ENCODE measurements around the gene ZNF784. TPM values are rescaled to one million over a fixed set of nuclear protein-coding genes. Genes with fewer than 3 reads are reported as not detected.

Gene ZNF784
- total and polyA plus RNA-seq, 9 donors = 5.3 to 9.8 (median 8.5) TPM

GRCh38 chr19:55635856-55636440, 11.6 kb upstream of the ZNF784 start:
- WGBS (ENCODE audit: insufficient coverage) = 64% methylated on average over 7 of the region's 7 CpGs
- Histone ChIP-seq H3K27ac (ENCODE audit: low read length) (peak overlapping the region; percentile 94), H3K4me3 (ENCODE audit: low read length) (peak overlapping the region; percentile 92), H3K4me1 (ENCODE audit: control insufficient read depth, insufficient read depth, low read length) (peaks cover 40% of the 10 kb centered on the region), H3K9me3 (replicated peaks; ENCODE audit: control insufficient read depth, low read depth, low read length) (no peaks in the 10 kb centered on the region), H3K27me3 (ENCODE audit: control insufficient read depth, insufficient read depth, low read length) (no peaks in the 10 kb centered on the region), H3K36me3 (ENCODE audit: control insufficient read depth, insufficient read depth, low read length) (peaks cover 3% of the 10 kb centered on the region)
- no peak for DNase-seq

DNA sequence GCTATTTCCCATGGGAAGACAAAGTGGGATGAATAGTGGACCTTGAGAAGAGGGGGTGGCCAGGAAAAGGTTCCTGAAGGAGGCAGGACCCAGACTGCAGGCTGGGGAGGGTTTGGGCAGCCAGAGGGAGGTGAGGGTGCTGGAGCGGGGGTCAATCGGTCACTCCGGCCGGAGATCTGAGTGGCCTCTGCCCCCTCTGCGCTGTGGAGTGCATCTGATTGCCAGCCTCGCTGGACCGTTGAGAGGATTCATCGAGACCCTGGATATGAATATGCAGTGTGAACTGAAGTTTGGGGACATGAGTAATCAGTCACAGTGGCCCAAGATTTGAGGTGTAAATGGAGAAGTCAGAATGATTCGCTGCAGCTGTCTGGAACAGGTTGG, 11.0 kb upstream of the ZNF784 start:
- peaks cover 3% of the 10 kb centered on the region for H3K36me3 ChIP-seq (ENCODE audit: control insufficient read depth, insufficient read depth, low read length)
- no peaks in the 10 kb centered on the region for H3K9me3 ChIP-seq (replicated peaks; ENCODE audit: control insufficient read depth, low read depth, low read length)
- peak overlapping the region; percentile 92 for H3K4me3 ChIP-seq (ENCODE audit: low read length)
- peaks cover 38% of the 10 kb centered on the region for H3K4me1 ChIP-seq (ENCODE audit: control insufficient read depth, insufficient read depth, low read length)
- no peaks in the 10 kb centered on the region for H3K27me3 ChIP-seq (ENCODE audit: control insufficient read depth, insufficient read depth, low read length)
- no peak for DNase-seq
- WGBS (ENCODE audit: insufficient coverage) = 13% methylated on average over 9 of the region's 9 CpGs
- H3K27ac ChIP-seq (ENCODE audit: low read length) = peak overlapping the region; percentile 94

DNA sequence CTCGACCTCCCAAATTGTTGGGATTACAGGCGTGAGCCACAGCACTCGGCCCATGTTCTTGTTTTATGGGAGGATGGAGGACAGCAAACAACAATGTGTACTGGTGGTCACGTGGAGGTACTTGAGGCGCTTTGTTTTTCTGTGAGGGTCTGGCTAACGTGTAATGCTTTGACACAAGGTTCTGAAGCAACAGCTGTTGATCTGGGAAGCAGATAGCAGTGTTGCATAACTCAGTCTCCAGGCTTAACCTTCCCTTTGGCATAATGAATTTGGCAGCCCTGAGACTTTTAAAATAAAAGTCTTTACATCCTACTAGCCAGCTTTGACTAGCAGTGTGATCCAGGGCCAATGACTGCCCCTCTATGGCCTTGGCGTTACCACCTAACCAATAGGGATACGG, 9.5 kb upstream of the ZNF784 start:
- no peak for DNase-seq
- H3K4me1 ChIP-seq (ENCODE audit: control insufficient read depth, insufficient read depth, low read length) = peaks cover 26% of the 10 kb centered on the region
- H3K36me3 ChIP-seq (ENCODE audit: control insufficient read depth, insufficient read depth, low read length) = peaks cover 3% of the 10 kb centered on the region
- no peaks in the 10 kb centered on the region for H3K27me3 ChIP-seq (ENCODE audit: control insufficient read depth, insufficient read depth, low read length)
- H3K9me3 ChIP-seq (replicated peaks; ENCODE audit: control insufficient read depth, low read depth, low read length) = no peaks in the 10 kb centered on the region
- no peak overlapping the region for H3K27ac ChIP-seq (ENCODE audit: low read length)
- 90% methylated on average over 6 of the region's 8 CpGs for WGBS (ENCODE audit: insufficient coverage)
- H3K4me3 ChIP-seq (ENCODE audit: low read length) = no peak overlapping the region

- no peaks in the 10 kb centered on the region for H3K27me3 ChIP-seq (ENCODE audit: control insufficient read depth, insufficient read depth, low read length)
- peak; percentile 95 for DNase-seq
- H3K36me3 ChIP-seq (ENCODE audit: control insufficient read depth, insufficient read depth, low read length) = peaks cover under 1% of the 10 kb centered on the region
- peaks cover 26% of the 10 kb centered on the region for H3K4me1 ChIP-seq (ENCODE audit: control insufficient read depth, insufficient read depth, low read length)
- H3K9me3 ChIP-seq (replicated peaks; ENCODE audit: control insufficient read depth, low read depth, low read length) = no peaks in the 10 kb centered on the region
- WGBS (ENCODE audit: insufficient coverage) = 0% methylated on average over 1 of the region's 3 CpGs
- no peak overlapping the region for H3K27ac ChIP-seq (ENCODE audit: low read length)
- H3K4me3 ChIP-seq (ENCODE audit: low read length) = no peak overlapping the region
Measured at GRCh38 chr19:55632463-55632834, 8.1 kb upstream of the ZNF784 start.

GRCh38 chr19:55626350-55626749, 2.0 kb upstream of the ZNF784 start:
- Histone ChIP-seq H3K27me3 (ENCODE audit: control insufficient read depth, insufficient read depth, low read length) (no peaks in the 10 kb centered on the region), H3K4me3 (ENCODE audit: low read length) (no peak overlapping the region), H3K27ac (ENCODE audit: low read length) (no peak overlapping the region), H3K4me1 (ENCODE audit: control insufficient read depth, insufficient read depth, low read length) (peaks cover 15% of the 10 kb centered on the region), H3K9me3 (replicated peaks; ENCODE audit: control insufficient read depth, low read depth, low read length) (no peaks in the 10 kb centered on the region), H3K36me3 (ENCODE audit: control insufficient read depth, insufficient read depth, low read length) (peaks cover 3% of the 10 kb centered on the region)
- WGBS (ENCODE audit: insufficient coverage) = 88% methylated on average over 10 of the region's 11 CpGs
- no peak for DNase-seq

DNA sequence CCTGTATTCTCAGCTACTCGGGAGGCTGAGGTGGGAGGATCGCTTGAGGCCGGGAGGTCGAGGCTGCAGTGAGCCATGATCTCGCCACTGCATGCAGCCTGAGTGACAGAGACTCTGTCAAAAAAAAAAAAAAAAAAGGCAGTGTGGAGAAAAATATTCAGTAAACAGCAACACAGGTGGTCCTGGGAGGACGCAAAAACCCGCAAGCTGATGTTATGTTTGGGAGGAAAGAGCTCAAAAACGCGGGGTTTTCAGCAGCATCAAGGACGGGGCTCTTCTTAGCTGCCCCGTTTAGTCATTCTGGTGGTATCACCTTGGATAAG, 599 bp upstream of the ZNF784 start:
- Histone ChIP-seq H3K27ac (ENCODE audit: low read length) (peak overlapping the region; percentile 98), H3K36me3 (ENCODE audit: control insufficient read depth, insufficient read depth, low read length) (peaks cover 10% of the 10 kb centered on the region), H3K4me3 (ENCODE audit: low read length) (peak overlapping the region; percentile 71), H3K9me3 (replicated peaks; ENCODE audit: control insufficient read depth, low read depth, low read length) (no peaks in the 10 kb centered on the region), H3K4me1 (ENCODE audit: control insufficient read depth, insufficient read depth, low read length) (peaks cover 15% of the 10 kb centered on the region), H3K27me3 (ENCODE audit: control insufficient read depth, insufficient read depth, low read length) (no peaks in the 10 kb centered on the region)
- WGBS (ENCODE audit: insufficient coverage) = 19% methylated on average over 5 of the region's 11 CpGs
- no peak for DNase-seq

GRCh38 chr19:55623561-55623960, 805 bp downstream of the ZNF784 start:
- H3K27me3 ChIP-seq (ENCODE audit: control insufficient read depth, insufficient read depth, low read length) = no peaks in the 10 kb centered on the region
- H3K27ac ChIP-seq (ENCODE audit: low read length) = peak overlapping the region; percentile 87
- WGBS (ENCODE audit: insufficient coverage) = 50% methylated on average over 4 of the region's 7 CpGs
- peaks cover 10% of the 10 kb centered on the region for H3K36me3 ChIP-seq (ENCODE audit: control insufficient read depth, insufficient read depth, low read length)
- no peaks in the 10 kb centered on the region for H3K9me3 ChIP-seq (replicated peaks; ENCODE audit: control insufficient read depth, low read depth, low read length)
- peaks cover 15% of the 10 kb centered on the region for H3K4me1 ChIP-seq (ENCODE audit: control insufficient read depth, insufficient read depth, low read length)
- DNase-seq = peak; percentile 64
- H3K4me3 ChIP-seq (ENCODE audit: low read length) = peak overlapping the region; percentile 26

- peaks cover 10% of the 10 kb centered on the region for H3K36me3 ChIP-seq (ENCODE audit: control insufficient read depth, insufficient read depth, low read length)
- H3K4me3 ChIP-seq (ENCODE audit: low read length) = no peak overlapping the region
- H3K9me3 ChIP-seq (replicated peaks; ENCODE audit: control insufficient read depth, low read depth, low read length) = no peaks in the 10 kb centered on the region
- WGBS (ENCODE audit: insufficient coverage) = 97% methylated on average over 6 of the region's 7 CpGs
- H3K27me3 ChIP-seq (ENCODE audit: control insufficient read depth, insufficient read depth, low read length) = no peaks in the 10 kb centered on the region
- H3K4me1 ChIP-seq (ENCODE audit: control insufficient read depth, insufficient read depth, low read length) = peaks cover 15% of the 10 kb centered on the region
- no peak overlapping the region for H3K27ac ChIP-seq (ENCODE audit: low read length)
- no peak for DNase-seq
Measured at GRCh38 chr19:55623130-55623529, 1.2 kb downstream of the ZNF784 start.

DNA sequence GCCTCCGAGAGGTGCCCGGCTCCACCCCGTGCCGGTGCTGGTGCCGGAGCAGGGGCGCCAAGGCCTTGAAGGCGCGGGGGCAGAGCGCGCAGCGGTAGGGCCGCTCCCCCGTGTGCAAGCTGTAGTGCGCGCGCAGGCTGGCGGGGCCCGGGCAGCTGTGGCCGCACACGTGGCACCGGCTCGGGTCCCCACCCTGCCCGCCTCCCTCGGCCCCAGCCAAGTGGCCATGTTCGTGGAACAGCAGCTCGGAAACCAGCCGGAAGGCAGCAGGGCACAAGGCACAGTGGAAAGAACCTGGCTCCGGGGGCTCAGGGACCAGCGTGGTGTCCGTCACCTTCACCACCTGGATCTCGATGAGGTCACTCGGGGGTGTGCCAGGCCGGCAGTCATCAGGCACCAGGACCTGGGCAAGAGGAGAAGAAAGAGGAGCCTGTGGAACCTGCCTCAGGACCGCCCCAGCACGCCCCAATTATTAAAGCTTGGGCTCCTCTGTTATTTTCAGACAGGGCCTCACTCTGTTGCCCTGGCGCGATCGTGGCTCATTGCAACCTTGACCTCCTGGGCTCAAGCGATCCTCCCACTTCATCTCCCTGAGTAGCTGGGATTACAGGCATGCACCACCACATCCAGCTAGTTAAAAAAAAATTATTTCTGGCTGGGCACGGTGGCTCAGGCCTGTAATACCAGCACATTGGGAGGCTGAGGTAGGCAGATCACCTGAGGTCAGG, 2.0 kb downstream of the ZNF784 start:
- no peak overlapping the region for H3K4me3 ChIP-seq (ENCODE audit: low read length)
- no peaks in the 10 kb centered on the region for H3K27me3 ChIP-seq (ENCODE audit: control insufficient read depth, insufficient read depth, low read length)
- H3K27ac ChIP-seq (ENCODE audit: low read length) = no peak overlapping the region
- 93% methylated on average over 40 of the region's 40 CpGs for WGBS (ENCODE audit: insufficient coverage)
- H3K9me3 ChIP-seq (replicated peaks; ENCODE audit: control insufficient read depth, low read depth, low read length) = no peaks in the 10 kb centered on the region
- DNase-seq = no peak
- peaks cover 13% of the 10 kb centered on the region for H3K36me3 ChIP-seq (ENCODE audit: control insufficient read depth, insufficient read depth, low read length)
- H3K4me1 ChIP-seq (ENCODE audit: control insufficient read depth, insufficient read depth, low read length) = peaks cover 15% of the 10 kb centered on the region

GRCh38 chr19:55621673-55622231, 2.6 kb downstream of the ZNF784 start:
- Histone ChIP-seq H3K27me3 (ENCODE audit: control insufficient read depth, insufficient read depth, low read length) (no peaks in the 10 kb centered on the region), H3K4me1 (ENCODE audit: control insufficient read depth, insufficient read depth, low read length) (peaks cover 15% of the 10 kb centered on the region), H3K36me3 (ENCODE audit: control insufficient read depth, insufficient read depth, low read length) (peaks cover 19% of the 10 kb centered on the region), H3K27ac (ENCODE audit: low read length) (no peak overlapping the region), H3K9me3 (replicated peaks; ENCODE audit: control insufficient read depth, low read depth, low read length) (no peaks in the 10 kb centered on the region), H3K4me3 (ENCODE audit: low read length) (no peak overlapping the region)
- DNase-seq = no peak
- 94% methylated on average over 50 of the region's 55 CpGs for WGBS (ENCODE audit: insufficient coverage)

Data from muscle of leg (tissue), 11 donors.